Activated naive CD4-positive, alpha-beta T cell treated with anti-CD3 and anti-CD28 coated beads, Interleukin-2, amount 10 ng/mL, durations not matched to agents 7 days and 5 days (primary cell): Measurements from ENCODE around the gene PUSL1.

Experiments
- CTCF ChIA-PET: fragments of 350-600 bp; sonication (Branson Sonifier 250); formaldehyde crosslinking; loops from one replicate; lab custom pipeline; 2021; ENCODE audit warnings: antibody characterized with exemption; lab: Charles Lee
- DNase-seq: peaks from one replicate; pipeline ENCODE4 v3.0.0-alpha.2; 2020
- H3K27ac Mint-ChIP-seq: one replicate; pipeline ENCODE4 v1.8.0; 2021; ENCODE audit warnings: mild to moderate bottlenecking, moderate library complexity, mixed read lengths
- H3K27me3 Mint-ChIP-seq: one replicate; pipeline ENCODE4 v1.8.0; 2021; ENCODE audit warnings: mild to moderate bottlenecking, mixed read lengths
- H3K36me3 Mint-ChIP-seq: one replicate; pipeline ENCODE4 v1.8.0; 2021; ENCODE audit warnings: mixed read lengths
- H3K4me1 Mint-ChIP-seq: one replicate; pipeline ENCODE4 v1.8.0; 2021; ENCODE audit warnings: mixed read lengths
- H3K4me3 Mint-ChIP-seq: one replicate; pipeline ENCODE4 v1.8.0; 2021; ENCODE audit warnings: mild to moderate bottlenecking, moderate library complexity, mixed read lengths
- H3K9me3 Mint-ChIP-seq: one replicate; pipeline ENCODE4 v1.8.0; 2021; ENCODE audit warnings: mixed read lengths

Gene PUSL1

GRCh38 chr1:1353389-1354151, 45.2 kb downstream of the PUSL1 start:
- Mint-ChIP-seq H3K36me3 (no peaks in the 10 kb centered on the region), H3K4me3 (no peak overlapping the region), H3K9me3 (no peaks in the 10 kb centered on the region), H3K4me1 (peaks cover 24% of the 10 kb centered on the region), H3K27ac (no peak overlapping the region), H3K27me3 (peaks cover 69% of the 10 kb centered on the region)
- DNase-seq: no peak
- CTCF ChIA-PET: interaction anchor here (1.0 to 1.1 kb wide), 2 partner anchors 8 to 18 kb away, joined by 3 to 4 read pairs; no protein-coding TSS in a partner anchor

GRCh38 chr1:1354271-1355247, 46.2 kb downstream of the PUSL1 start:
- no peak for DNase-seq
- Mint-ChIP-seq H3K27ac (no peak overlapping the region), H3K4me1 (peaks cover 33% of the 10 kb centered on the region), H3K9me3 (no peaks in the 10 kb centered on the region), H3K4me3 (no peak overlapping the region), H3K27me3 (peaks cover 78% of the 10 kb centered on the region), H3K36me3 (no peaks in the 10 kb centered on the region)
- CTCF ChIA-PET: interaction anchor here (1.0 to 1.1 kb wide), 2 partner anchors 7 to 17 kb away, joined by 3 to 4 read pairs; no protein-coding TSS in a partner anchor

GRCh38 chr1:1355416-1355815, 47.0 kb downstream of the PUSL1 start:
- CTCF ChIA-PET: no interaction called here
- H3K9me3 Mint-ChIP-seq: no peaks in the 10 kb centered on the region
- H3K27me3 Mint-ChIP-seq: peaks cover 83% of the 10 kb centered on the region
- no peak overlapping the region for H3K27ac Mint-ChIP-seq
- no peak overlapping the region for H3K4me3 Mint-ChIP-seq
- DNase-seq: no peak
- no peaks in the 10 kb centered on the region for H3K36me3 Mint-ChIP-seq
- peaks cover 36% of the 10 kb centered on the region for H3K4me1 Mint-ChIP-seq

GRCh38 chr1:1356166-1356795, 47.9 kb downstream of the PUSL1 start:
- Mint-ChIP-seq H3K27ac (no peak overlapping the region), H3K4me3 (no peak overlapping the region), H3K36me3 (no peaks in the 10 kb centered on the region), H3K9me3 (no peaks in the 10 kb centered on the region), H3K4me1 (peaks cover 36% of the 10 kb centered on the region), H3K27me3 (peaks cover 86% of the 10 kb centered on the region)
- DNase-seq: no peak
- CTCF ChIA-PET: no interaction called here

- H3K4me1 Mint-ChIP-seq: peaks cover 36% of the 10 kb centered on the region
- no peak overlapping the region for H3K27ac Mint-ChIP-seq
- DNase-seq: no peak
- H3K9me3 Mint-ChIP-seq: no peaks in the 10 kb centered on the region
- CTCF ChIA-PET: no interaction called here
- H3K36me3 Mint-ChIP-seq: no peaks in the 10 kb centered on the region
- H3K4me3 Mint-ChIP-seq: no peak overlapping the region
- H3K27me3 Mint-ChIP-seq: peaks cover 86% of the 10 kb centered on the region
Measured at GRCh38 chr1:1356796-1357401, 48.5 kb downstream of the PUSL1 start.

GRCh38 chr1:1357871-1358432, 49.6 kb downstream of the PUSL1 start:
- Mint-ChIP-seq H3K4me1 (peaks cover 28% of the 10 kb centered on the region), H3K36me3 (no peaks in the 10 kb centered on the region), H3K9me3 (no peaks in the 10 kb centered on the region), H3K27me3 (peaks cover 86% of the 10 kb centered on the region), H3K4me3 (no peak overlapping the region), H3K27ac (no peak overlapping the region)
- CTCF ChIA-PET: no interaction called here
- no peak for DNase-seq

- H3K36me3 Mint-ChIP-seq: no peaks in the 10 kb centered on the region
- peak within 1 kb of the TSS; percentile 29 for H3K27ac Mint-ChIP-seq
- CTCF ChIA-PET: no interaction called here
- H3K4me3 Mint-ChIP-seq: no peak within 1 kb of the TSS
- H3K27me3 Mint-ChIP-seq: peaks cover 85% of the 10 kb centered on the region
- no peaks in the 10 kb centered on the region for H3K9me3 Mint-ChIP-seq
- no peak for DNase-seq
- H3K4me1 Mint-ChIP-seq: peaks cover 25% of the 10 kb centered on the region
Measured at GRCh38 chr1:1358433-1359271, 50.3 kb downstream of the PUSL1 start, which contains the start of gene MXRA8. TSS of gene MXRA8 (minus strand) at chr1:1358555. CDS start at chr1:1358504, 51 bp downstream.

- CTCF ChIA-PET: no interaction called here
- no peak overlapping the region for H3K4me3 Mint-ChIP-seq
- peak; percentile 46 for DNase-seq
- H3K27me3 Mint-ChIP-seq: peaks cover 80% of the 10 kb centered on the region
- peak overlapping the region; percentile 29 for H3K27ac Mint-ChIP-seq
- H3K9me3 Mint-ChIP-seq: no peaks in the 10 kb centered on the region
- H3K36me3 Mint-ChIP-seq: no peaks in the 10 kb centered on the region
- H3K4me1 Mint-ChIP-seq: peaks cover 20% of the 10 kb centered on the region
Measured at GRCh38 chr1:1359308-1359663, 50.9 kb downstream of the PUSL1 start.

- Mint-ChIP-seq H3K4me1 (peaks cover 19% of the 10 kb centered on the region), H3K9me3 (no peaks in the 10 kb centered on the region), H3K36me3 (no peaks in the 10 kb centered on the region), H3K27me3 (peaks cover 78% of the 10 kb centered on the region), H3K27ac (no peak overlapping the region), H3K4me3 (no peak overlapping the region)
- CTCF ChIA-PET: no interaction called here
- no peak for DNase-seq
Measured at GRCh38 chr1:1359664-1360468, 51.5 kb downstream of the PUSL1 start.

- Mint-ChIP-seq H3K4me1 (peaks cover 19% of the 10 kb centered on the region), H3K4me3 (no peak overlapping the region)
Measured at GRCh38 chr1:1360506-1361169, 52.2 kb downstream of the PUSL1 start.

More at GRCh38 chr1:1360506-1361169, 52.2 kb downstream of the PUSL1 start:
- Mint-ChIP-seq H3K9me3 (no peaks in the 10 kb centered on the region), H3K27ac (no peak overlapping the region), H3K27me3 (peaks cover 73% of the 10 kb centered on the region), H3K36me3 (no peaks in the 10 kb centered on the region)
- DNase-seq: no peak
- CTCF ChIA-PET: no interaction called here
